Measurements from ENCODE around the gene METTL22.

Gene METTL22

GRCh38 chr16:8595783-8596182, 25.7 kb upstream of the METTL22 start:
- no peak for DNase-seq

- DNase-seq, result no peak
These were observed 24.9 kb upstream of the METTL22 start for GRCh38 chr16:8596581-8596980.

- no peak for DNase-seq
These were observed 21.2 kb upstream of the METTL22 start for GRCh38 chr16:8600144-8600775.

- DNase-seq, result no peak
These were observed 15.9 kb upstream of the METTL22 start for GRCh38 chr16:8605554-8605953.

GRCh38 chr16:8607214-8607613, 14.3 kb upstream of the METTL22 start:
- no peak for DNase-seq

GRCh38 chr16:8611122-8611521, 10.4 kb upstream of the METTL22 start:
- no peak for DNase-seq

- no peak for DNase-seq
These were observed 9.5 kb upstream of the METTL22 start for GRCh38 chr16:8611886-8612600.

- no peak for DNase-seq
These were observed 7.0 kb upstream of the METTL22 start for GRCh38 chr16:8614435-8615029.

- DNase-seq, result no peak
These were observed 1.7 kb upstream of the METTL22 start for GRCh38 chr16:8619671-8620370.

GRCh38 chr16:8620535-8620934, 963 bp upstream of the METTL22 start:
- DNase-seq, result no peak

GRCh38 chr16:8621222-8621571, 301 bp upstream of the METTL22 start:
- no peak for DNase-seq

- no peak for DNase-seq
These were observed 788 bp downstream of the METTL22 start for GRCh38 chr16:8622315-8622656.

GRCh38 chr16:8623634-8624033, 2.1 kb downstream of the METTL22 start:
- DNase-seq, result no peak

GRCh38 chr16:8625491-8626087, 4.1 kb downstream of the METTL22 start:
- no peak for DNase-seq

GRCh38 chr16:8626946-8627345, 5.4 kb downstream of the METTL22 start:
- no peak for DNase-seq

GRCh38 chr16:8627456-8627855, 6.0 kb downstream of the METTL22 start:
- no peak for DNase-seq

- no peak for DNase-seq
These were observed 7.7 kb downstream of the METTL22 start for GRCh38 chr16:8628981-8629725.

GRCh38 chr16:8630255-8630953, 8.9 kb downstream of the METTL22 start:
- no peak for DNase-seq

GRCh38 chr16:8631373-8631772, 9.9 kb downstream of the METTL22 start:
- DNase-seq, result no peak

- DNase-seq, result no peak
These were observed 10.4 kb downstream of the METTL22 start for GRCh38 chr16:8631818-8632465.

GRCh38 chr16:8632675-8633182, 11.2 kb downstream of the METTL22 start:
- DNase-seq, result no peak

Data from NCI-H2081 treated with DMSO at 0.1 percent for 48 hours (cell line).